A549 (cell line): ENCODE measurements around the gene CENPF. TPM values are rescaled to one million over a fixed set of nuclear protein-coding genes. Genes with fewer than 3 reads are reported as not detected.
"Not testable (repeated sequence)": the region's sequence is repeated elsewhere in the genome, so short reads cannot be mapped to it uniquely, and the experiment has no call there.

Experiments used
- ATAC-seq, 2 experiments: fragments of 200-7000 bp in 1 of 2; fragments of >200 bp in 1 of 2; cut with Nextera tagmentation in 1 of 2; cut with Tn5 transposase in 1 of 2; 3 replicates each; pipeline versions ENCODE4 v1.8.0 to v1.9.1; 2018 to 2020; ENCODE audit warnings: mild to moderate bottlenecking in 1 of 2, moderate library complexity in 1 of 2
- CTCF ChIA-PET: fragments of 300-600 bp; sonication (Branson Sonifier 250); formaldehyde crosslinking; extraction: SDS; loops from one replicate; lab custom pipeline; 2021; ENCODE audit warnings: antibody characterized with exemption, inconsistent platforms; lab: Yijun Ruan, JAX
- POLR2A ChIA-PET: fragments of 350-600 bp; formaldehyde crosslinking; extraction: SDS; loops from one replicate; lab custom pipeline; 2021; ENCODE audit warnings: antibody characterized with exemption, inconsistent platforms; lab: Yijun Ruan, JAX
- DNase-seq, 2 experiments: peaks; one replicate each; pipeline versions ENCODE4 v3.0.0 to v3.0.0-alpha.2; 2011 to 2016; ENCODE audit warnings: low read depth in 1 of 2, low spot score in 1 of 2
- FAIRE-seq: peaks from 2 replicates; lab custom pipeline; 2011; peaks lifted over from hg19 to GRCh38; lab: Jason Lieb, UNC
- H3K27ac ChIP-seq, 2 experiments: fragments of >200 bp; sonication (Bioruptor Twin); formaldehyde crosslinking; 3 replicates each; pipeline ENCODE4 v1.5.1; 2016 to 2017
- H3K4me1 ChIP-seq: fragments of >200 bp; sonication (Bioruptor Twin); formaldehyde crosslinking; 3 replicates; pipeline ENCODE4 v1.6.1; 2016
- H3K4me2 ChIP-seq: fragments of >200 bp; sonication (Bioruptor Twin); formaldehyde crosslinking; 3 replicates; pipeline ENCODE4 v1.6.1; 2016
- H3K4me3 ChIP-seq: fragments of >200 bp; sonication (Bioruptor Twin); formaldehyde crosslinking; 3 replicates; pipeline ENCODE4 v1.5.1; 2016
- H3K9me3 ChIP-seq: fragments of >200 bp; sonication (Bioruptor Twin); formaldehyde crosslinking; 3 replicates; pipeline ENCODE4 v1.6.1; 2016
- CHD2 ChIP-seq: fragments of 150-350 bp; IDR thresholded peaks from 2 replicates; pipeline ENCODE4 v1.6.1; 2014; ENCODE audit warnings: low read length; ENCODE audit not compliant: partially characterized antibody
- EHMT2 ChIP-seq: fragments of 200-600 bp; sonication (generic); IDR thresholded peaks from 2 replicates; pipeline ENCODE4 v1.6.1; 2016; ENCODE audit warnings: antibody characterized with exemption, low read depth, mild to moderate bottlenecking, moderate library complexity
- ESRRA ChIP-seq: fragments of 150-350 bp; IDR thresholded peaks from 2 replicates; pipeline ENCODE4 v1.6.1; 2014; ENCODE audit warnings: mild to moderate bottlenecking, low read length, borderline replicate concordance
- HEYL ChIP-seq: fragments of 250-450 bp; sonication (Bioruptor Pico); IDR thresholded peaks from 2 replicates; pipeline ENCODE4 v1.8.0; 2021; ENCODE audit warnings: mild to moderate bottlenecking, moderate library complexity
- KDM5A ChIP-seq: fragments of 200-600 bp; sonication (generic); IDR thresholded peaks from 2 replicates; pipeline ENCODE4 v1.6.1; 2016; ENCODE audit warnings: antibody characterized with exemption, mild to moderate bottlenecking
- MAZ ChIP-seq: fragments of 150-350 bp; IDR thresholded peaks from 2 replicates; pipeline ENCODE4 v1.6.1; 2014; ENCODE audit warnings: antibody characterized with exemption, low read depth, low read length, borderline replicate concordance
- MYC ChIP-seq: IDR thresholded peaks from 2 replicates; pipeline ENCODE4 v1.6.1; 2012; ENCODE audit warnings: mild to moderate bottlenecking, inconsistent platforms, low read length, improper control_type of control experiment, borderline replicate concordance
- NFE2L2 ChIP-seq: fragments of 150-350 bp; conservative IDR thresholded peaks from 2 replicates; pipeline ENCODE4 v1.6.1; 2014; ENCODE audit warnings: low read length
- POLR2AphosphoS2 ChIP-seq: conservative IDR thresholded peaks from 2 replicates; pipeline ENCODE4 v1.6.1; 2012; ENCODE audit warnings: low read length, improper control_type of control experiment, inconsistent platforms
- RAD21 ChIP-seq, 2 experiments: fragments of >200 bp in 1 of 2; sonication (Bioruptor Twin) in 1 of 2; formaldehyde crosslinking in 1 of 2; IDR thresholded peaks in 1 of 2; conservative IDR thresholded peaks in 1 of 2; 2 replicates in 1 of 2; 3 replicates in 1 of 2; pipeline ENCODE4 v1.6.1; 2012 to 2018; ENCODE audit warnings: inconsistent platforms in 1 of 2
- RCOR1 ChIP-seq: fragments of 150-350 bp; IDR thresholded peaks from 2 replicates; pipeline ENCODE4 v1.6.1; 2014; ENCODE audit warnings: antibody characterized with exemption, low read length, low read depth
- ZC3H11A ChIP-seq: fragments of 450-650 bp; IDR thresholded peaks from 2 replicates; pipeline ENCODE4 v1.6.1; 2014; ENCODE audit warnings: antibody characterized with exemption, mild to moderate bottlenecking
- ZFP36 ChIP-seq: fragments of 450-650 bp; IDR thresholded peaks from 2 replicates; pipeline ENCODE4 v1.6.1; 2014; ENCODE audit warnings: borderline replicate concordance; ENCODE audit not compliant: partially characterized antibody
- ZNF302 ChIP-seq: fragments of 250-450 bp; sonication (Bioruptor Pico); IDR thresholded peaks from 2 replicates; pipeline ENCODE4 v1.9.0; 2021; ENCODE audit warnings: inconsistent platforms, mild to moderate bottlenecking, moderate library complexity
- ZSCAN20 ChIP-seq: fragments of 250-450 bp; sonication (Bioruptor Pico); IDR thresholded peaks from 2 replicates; pipeline ENCODE4 v1.8.0; 2022; ENCODE audit warnings: mild to moderate bottlenecking, moderate library complexity
- WGBS: methylation state at CpG from one replicate; pipeline ENCODE4 v1.1.6; 2017; ENCODE audit errors: missing lambda C conversion rate; 5-methylcytosine and 5-hydroxymethylcytosine counted together
- polyA plus RNA-seq, 4 experiments: library from polyadenylated mRNA; depleted of rRNA in 3 of 4; stranded (reverse); fragments of >200 nt; fragmentation: RNase III in 1 of 4; extraction: RNeasy Plus Mini Kit Qiagen cat#74134 plus additional on column Dnase treatment in 1 of 4; gene quantifications; 2 replicates in 3 of 4; 3 replicates in 1 of 4; pipeline ENCODE4 v1.2.3, GENCODE V29; 2011 to 2017
- TF ChIP-seq, protein P1 (sequence below): fragments of 250-450 bp; sonication (Bioruptor Pico); IDR thresholded peaks from 2 replicates; pipeline ENCODE4 v1.5.0; 2021; ENCODE audit warnings: mild to moderate bottlenecking, moderate library complexity, borderline replicate concordance
- TF ChIP-seq, protein P2 (sequence below): fragments of 150-350 bp; IDR thresholded peaks from 2 replicates; pipeline ENCODE4 v1.6.1; 2014; ENCODE audit warnings: low read depth, mild to moderate bottlenecking, low read length
- TF ChIP-seq, protein P3 (sequence below): fragments of 200-600 bp; sonication (generic); IDR thresholded peaks from 2 replicates; pipeline ENCODE4 v1.6.1; 2016; ENCODE audit warnings: antibody characterized with exemption, mild to moderate bottlenecking, moderate library complexity

Gene CENPF
- polyA plus RNA-seq, 2 of the 4 experiments (the other 2 are of a cell fraction), result 53.0 to 70.6 TPM

DNA sequence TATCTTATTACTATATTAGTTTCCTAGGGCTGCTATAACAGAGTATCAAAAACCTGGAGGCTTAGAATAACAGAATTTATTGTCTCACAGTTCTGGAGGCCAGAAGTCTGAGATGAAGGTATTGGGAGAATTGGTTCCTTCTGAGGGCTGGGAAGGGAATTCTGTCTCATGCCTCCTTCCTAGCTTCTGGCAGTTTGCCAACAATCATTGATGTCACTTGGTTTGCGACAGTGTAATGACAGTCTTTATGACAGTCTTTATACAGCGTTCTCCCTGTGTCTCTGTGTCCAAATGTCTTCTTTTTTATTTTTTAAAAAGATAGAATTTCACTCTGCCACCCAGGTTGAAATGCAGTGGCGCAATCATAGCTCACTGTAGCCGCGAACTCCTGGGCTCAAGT is 15.8 kb upstream of the CENPF start:
- 83% methylated on average over 5 of the region's 5 CpGs for WGBS
- Histone ChIP-seq H3K9me3 (no peaks in the 10 kb centered on the region), H3K27ac (no peak overlapping the region), H3K4me2 (no peak overlapping the region), H3K4me1 (peaks cover 25% of the 10 kb centered on the region), H3K4me3 (no peak overlapping the region)
- no peak for DNase-seq
- TF ChIP-seq ZFP36, result no peak
- no peak for ATAC-seq
- CTCF ChIA-PET, result interaction anchor here (1.6 to 26.0 kb wide), 7 partner anchors 7 to 326 kb away, joined by 3 to 515 read pairs (median 64); partner anchors contain the start of gene PTPN14
- POLR2A ChIA-PET, result no interaction called here
- no peak for FAIRE-seq

DNA sequence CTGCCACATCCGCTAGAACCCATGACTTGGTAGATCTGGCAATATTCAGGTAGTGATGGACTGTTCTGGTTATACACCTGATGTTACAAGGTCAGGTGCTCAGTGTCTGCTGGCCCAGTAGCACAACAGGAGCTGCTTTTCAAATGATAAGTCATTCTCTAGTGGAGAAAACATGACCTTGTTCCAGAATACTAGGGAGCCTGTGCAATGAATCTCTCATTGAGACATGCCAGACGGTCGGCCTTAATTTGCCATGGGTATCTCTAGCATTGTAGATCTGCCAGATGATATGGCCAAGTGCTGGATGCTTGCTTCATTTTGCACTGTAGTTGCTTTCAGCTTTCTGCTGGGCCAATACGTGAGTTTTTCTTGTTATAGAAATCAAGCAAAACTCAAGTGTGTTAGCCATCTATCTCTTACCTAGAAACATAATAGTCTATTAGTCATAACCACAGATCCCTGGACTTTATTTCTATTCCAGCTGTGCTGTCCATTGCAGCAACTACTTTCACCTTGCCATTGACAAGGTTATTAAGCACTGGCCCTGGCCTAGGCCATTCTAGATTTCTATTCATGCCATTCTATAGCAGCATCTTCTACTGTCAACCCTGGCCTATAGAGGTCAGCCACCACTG is 13.9 kb upstream of the CENPF start:
- 80% methylated on average over 4 of the region's 4 CpGs for WGBS
- Histone ChIP-seq H3K4me2 (no peak overlapping the region), H3K4me1 (peaks cover 9% of the 10 kb centered on the region), H3K4me3 (no peak overlapping the region), H3K9me3 (no peaks in the 10 kb centered on the region), H3K27ac (no peak overlapping the region)
- ChIA-PET POLR2A (no interaction called here), CTCF (interaction anchor here (0.6 to 26.0 kb wide), 7 partner anchors 19 to 386 kb away, joined by 3 to 515 read pairs (median 10); partner anchors contain the start of gene PTPN14)
- no peak for FAIRE-seq
- ATAC-seq, result no peak
- no peak for DNase-seq
- TF ChIP-seq HEYL (CRISPR knock-in tag) (no peak), POLR2AphosphoS2 (no peak), MAZ (no peak), ESRRA (no peak), KDM5A (no peak)

DNA sequence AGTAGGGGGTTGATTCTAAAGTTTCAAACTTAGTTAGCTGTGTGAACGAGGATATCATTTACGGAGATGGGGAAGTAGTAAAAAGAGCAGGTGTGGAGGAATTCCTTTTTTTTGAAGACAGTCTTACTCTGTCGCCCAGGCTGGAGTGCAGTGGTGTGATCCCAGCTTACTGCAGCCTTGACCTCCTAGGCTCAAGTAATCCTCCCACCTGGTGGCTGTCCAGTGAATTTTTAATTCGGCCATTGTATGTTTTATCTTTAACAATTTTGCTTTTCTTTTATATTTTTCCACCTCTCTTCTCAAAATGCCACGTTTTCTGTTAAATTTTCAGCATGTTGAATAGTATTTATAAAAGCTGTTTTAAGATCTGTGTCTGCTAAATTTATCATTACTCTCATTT is 12.3 kb upstream of the CENPF start:
- no peak for DNase-seq
- peak in 1 of 2 experiments; percentile 33; a peak in 2 of 5 replicates for TF ChIP-seq RAD21 (conservative IDR thresholded peaks at IDR 0.05 in 1 of 2, IDR thresholded peaks at IDR 0.05 in 1 of 2)
- no peak for TF ChIP-seq RCOR1
- no peaks in the 10 kb centered on the region for H3K9me3 ChIP-seq
- POLR2A ChIA-PET, result no interaction called here
- 66% methylated on average over 5 of the region's 5 CpGs for WGBS
- CTCF ChIA-PET, result interaction anchor here (0.9 to 26.0 kb wide), 3 partner anchors 10 to 258 kb away, joined by 3 to 515 read pairs (median 4); no protein-coding TSS in a partner anchor
- H3K4me2 ChIP-seq, result no peak overlapping the region
- FAIRE-seq, result no peak
- H3K4me1 ChIP-seq, result no peaks in the 10 kb centered on the region
- no peak overlapping the region for H3K27ac ChIP-seq
- 0 out of 6 replicates have a peak, but pooled peaks of 1 of the 2 experiments have one; percentile 50 for ATAC-seq
- H3K4me3 ChIP-seq, result no peak overlapping the region

DNA sequence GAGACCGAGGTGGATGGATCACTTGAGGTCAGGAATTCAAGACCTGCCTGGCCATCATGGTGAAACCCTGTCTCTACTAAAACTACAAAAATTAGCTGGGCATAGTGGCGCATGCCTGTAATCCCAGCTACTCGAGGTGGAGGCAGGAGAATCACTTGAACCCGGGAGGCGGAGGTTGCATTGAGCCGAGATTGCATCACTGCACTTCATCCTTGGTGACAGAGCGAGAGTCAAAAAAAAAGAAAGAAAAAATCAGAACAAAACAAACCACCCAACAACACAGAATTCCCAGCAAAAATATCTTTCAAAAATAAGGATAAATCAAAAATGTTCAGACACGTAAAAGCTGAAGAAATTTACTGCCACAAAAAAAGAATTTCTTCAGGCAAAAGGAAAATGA is 11.1 kb upstream of the CENPF start:
- H3K4me2 ChIP-seq, POLR2A ChIA-PET, H3K4me1 ChIP-seq, ATAC-seq, H3K9me3 ChIP-seq, H3K4me3 ChIP-seq, FAIRE-seq, DNase-seq, H3K27ac ChIP-seq: not testable (repeated sequence)
- CTCF ChIA-PET, result interaction anchor here (0.7 to 26.0 kb wide), 7 partner anchors 6 to 936 kb away, joined by 3 to 515 read pairs (median 4); partner anchors contain the start of gene PTPN14
- 76% methylated on average over 8 of the region's 8 CpGs for WGBS

DNA sequence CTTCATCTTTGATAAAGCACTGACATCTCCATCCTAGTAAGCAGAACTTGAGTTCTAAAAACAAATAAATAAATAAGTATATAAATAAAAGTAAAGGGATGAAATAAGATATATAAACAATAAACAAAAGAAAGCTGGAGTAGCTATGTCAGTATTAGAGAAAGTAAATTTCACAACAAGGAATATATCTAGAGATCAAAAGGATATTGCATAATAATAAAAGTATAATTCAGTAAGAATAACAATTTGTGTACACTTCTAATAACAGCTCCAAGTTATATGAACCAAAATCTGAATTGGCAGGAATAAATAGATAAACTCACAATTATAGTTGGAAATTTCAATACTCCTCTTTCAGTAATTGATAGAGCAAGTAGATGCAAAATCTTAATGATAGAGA is 9.8 kb upstream of the CENPF start:
- CTCF ChIA-PET, result interaction anchor here (0.7 to 26.0 kb wide), 4 partner anchors 7 to 332 kb away, joined by 4 to 515 read pairs (median 21); no protein-coding TSS in a partner anchor
- no peak for FAIRE-seq
- no peaks in the 10 kb centered on the region for H3K4me1 ChIP-seq
- ATAC-seq, result no peak
- no peak overlapping the region for H3K4me3 ChIP-seq
- no peaks in the 10 kb centered on the region for H3K9me3 ChIP-seq
- DNase-seq, result no peak
- POLR2A ChIA-PET, result no interaction called here
- H3K4me2 ChIP-seq, result no peak overlapping the region
- H3K27ac ChIP-seq, result no peak overlapping the region
- no peak for TF ChIP-seq ZNF302 (CRISPR knock-in tag)
- no peak for TF ChIP-seq MYC
- TF ChIP-seq RAD21 (conservative IDR thresholded peaks at IDR 0.05 in 1 of 2, IDR thresholded peaks at IDR 0.05 in 1 of 2), result no peak
- no peak for TF ChIP-seq EHMT2
- TF ChIP-seq, protein P1, sequence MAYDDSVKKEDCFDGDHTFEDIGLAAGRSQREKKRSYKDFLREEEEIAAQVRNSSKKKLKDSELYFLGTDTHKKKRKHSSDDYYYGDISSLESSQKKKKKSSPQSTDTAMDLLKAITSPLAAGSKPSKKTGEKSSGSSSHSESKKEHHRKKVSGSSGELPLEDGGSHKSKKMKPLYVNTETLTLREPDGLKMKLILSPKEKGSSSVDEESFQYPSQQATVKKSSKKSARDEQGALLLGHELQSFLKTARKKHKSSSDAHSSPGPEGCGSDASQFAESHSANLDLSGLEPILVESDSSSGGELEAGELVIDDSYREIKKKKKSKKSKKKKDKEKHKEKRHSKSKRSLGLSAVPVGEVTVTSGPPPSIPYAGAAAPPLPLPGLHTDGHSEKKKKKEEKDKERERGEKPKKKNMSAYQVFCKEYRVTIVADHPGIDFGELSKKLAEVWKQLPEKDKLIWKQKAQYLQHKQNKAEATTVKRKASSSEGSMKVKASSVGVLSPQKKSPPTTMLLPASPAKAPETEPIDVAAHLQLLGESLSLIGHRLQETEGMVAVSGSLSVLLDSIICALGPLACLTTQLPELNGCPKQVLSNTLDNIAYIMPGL (CRISPR knock-in tag), result no peak
- TF ChIP-seq, protein P2, sequence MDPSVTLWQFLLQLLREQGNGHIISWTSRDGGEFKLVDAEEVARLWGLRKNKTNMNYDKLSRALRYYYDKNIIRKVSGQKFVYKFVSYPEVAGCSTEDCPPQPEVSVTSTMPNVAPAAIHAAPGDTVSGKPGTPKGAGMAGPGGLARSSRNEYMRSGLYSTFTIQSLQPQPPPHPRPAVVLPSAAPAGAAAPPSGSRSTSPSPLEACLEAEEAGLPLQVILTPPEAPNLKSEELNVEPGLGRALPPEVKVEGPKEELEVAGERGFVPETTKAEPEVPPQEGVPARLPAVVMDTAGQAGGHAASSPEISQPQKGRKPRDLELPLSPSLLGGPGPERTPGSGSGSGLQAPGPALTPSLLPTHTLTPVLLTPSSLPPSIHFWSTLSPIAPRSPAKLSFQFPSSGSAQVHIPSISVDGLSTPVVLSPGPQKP, result no peak
- TF ChIP-seq NFE2L2, result no peak
- TF ChIP-seq, protein P3, sequence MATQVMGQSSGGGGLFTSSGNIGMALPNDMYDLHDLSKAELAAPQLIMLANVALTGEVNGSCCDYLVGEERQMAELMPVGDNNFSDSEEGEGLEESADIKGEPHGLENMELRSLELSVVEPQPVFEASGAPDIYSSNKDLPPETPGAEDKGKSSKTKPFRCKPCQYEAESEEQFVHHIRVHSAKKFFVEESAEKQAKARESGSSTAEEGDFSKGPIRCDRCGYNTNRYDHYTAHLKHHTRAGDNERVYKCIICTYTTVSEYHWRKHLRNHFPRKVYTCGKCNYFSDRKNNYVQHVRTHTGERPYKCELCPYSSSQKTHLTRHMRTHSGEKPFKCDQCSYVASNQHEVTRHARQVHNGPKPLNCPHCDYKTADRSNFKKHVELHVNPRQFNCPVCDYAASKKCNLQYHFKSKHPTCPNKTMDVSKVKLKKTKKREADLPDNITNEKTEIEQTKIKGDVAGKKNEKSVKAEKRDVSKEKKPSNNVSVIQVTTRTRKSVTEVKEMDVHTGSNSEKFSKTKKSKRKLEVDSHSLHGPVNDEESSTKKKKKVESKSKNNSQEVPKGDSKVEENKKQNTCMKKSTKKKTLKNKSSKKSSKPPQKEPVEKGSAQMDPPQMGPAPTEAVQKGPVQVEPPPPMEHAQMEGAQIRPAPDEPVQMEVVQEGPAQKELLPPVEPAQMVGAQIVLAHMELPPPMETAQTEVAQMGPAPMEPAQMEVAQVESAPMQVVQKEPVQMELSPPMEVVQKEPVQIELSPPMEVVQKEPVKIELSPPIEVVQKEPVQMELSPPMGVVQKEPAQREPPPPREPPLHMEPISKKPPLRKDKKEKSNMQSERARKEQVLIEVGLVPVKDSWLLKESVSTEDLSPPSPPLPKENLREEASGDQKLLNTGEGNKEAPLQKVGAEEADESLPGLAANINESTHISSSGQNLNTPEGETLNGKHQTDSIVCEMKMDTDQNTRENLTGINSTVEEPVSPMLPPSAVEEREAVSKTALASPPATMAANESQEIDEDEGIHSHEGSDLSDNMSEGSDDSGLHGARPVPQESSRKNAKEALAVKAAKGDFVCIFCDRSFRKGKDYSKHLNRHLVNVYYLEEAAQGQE, result no peak
- no peak for TF ChIP-seq POLR2AphosphoS2
- no peak for TF ChIP-seq KDM5A
- TF ChIP-seq ZC3H11A, result no peak
- TF ChIP-seq ZSCAN20 (CRISPR knock-in tag), result no peak
- no peak for TF ChIP-seq CHD2
